ENCODE measurements around the gene KDM2B. TPM values are rescaled to one million over a fixed set of nuclear protein-coding genes. Genes with fewer than 3 reads are reported as not detected.

KDM2B gene
- total and polyA plus RNA-seq, 2 of the 8 experiments (the other 6 are each of a cell fraction or from before 2014, with no cell fraction given), result 111 to 162 TPM

- TF ChIP-seq CHD7 (IDR thresholded peaks at IDR 0.05; ENCODE audit: insufficient replicate concordance, low read length), result no peak
- TF ChIP-seq GTF2F1 (IDR thresholded peaks at IDR 0.05; ENCODE audit: borderline replicate concordance, low read depth, low read length), result no peak
- TF ChIP-seq SAP30 (IDR thresholded peaks at IDR 0.05; ENCODE audit: insufficient read depth, insufficient replicate concordance, low read length), result no peak
These were observed 90.9 kb downstream of the KDM2B start (continued) for GRCh38 chr12:121489874-121490273.
